ENCODE data around the gene B4GALT3. TPM values are rescaled to one million over a fixed set of nuclear protein-coding genes. Genes with fewer than 3 reads are reported as not detected.

B4GALT3 gene
- 10 to 100 TPM in 3 of 4 donors, 1 to 10 TPM in 1; 1.0 to 23.9 (median 19.9) TPM for total RNA-seq

GRCh38 chr1:161177112-161177935 is at the start of gene B4GALT3:
B4GALT3 (minus strand) TSS chr1:161177507; CDS start chr1:161176060, 1,447 bp downstream.
- intact Hi-C loops (cut with DNase I; ENCODE audit: low total_unique reads), result no loop called here
- DNase-seq, result peak; percentile 88 to 93

GRCh38 chr1:161226759-161227158 is 49.5 kb upstream of the B4GALT3 start:
- TF ChIP-seq CTCF (IDR thresholded peaks at IDR 0.05), result no peak
- TF ChIP-seq POLR2A (IDR thresholded peaks at IDR 0.05), result no peak
- Histone ChIP-seq H3K4me1 (peaks cover 2 to 8% of the 10 kb centered on the region in 2 donors), H3K36me3 (no peaks in the 10 kb centered on the region), H3K9me3 (no peaks in the 10 kb centered on the region), H3K27me3 (no peaks in the 10 kb centered on the region), H3K4me3 (peak overlapping the region in 1 of 2 donors; percentile 77), H3K27ac (peak overlapping the region; percentile 75 to 79)
- no peak for DNase-seq
- intact Hi-C loops (cut with DNase I; ENCODE audit: low total_unique reads), result no loop called here

More at GRCh38 chr1:161177112-161177935, at the start of gene B4GALT3:
- peak within 1 kb of the TSS; percentile 64 to 89 for H3K4me3 ChIP-seq
- H3K4me1 ChIP-seq, result peaks cover 0 to 17% of the 10 kb centered on the region in 2 donors
- H3K36me3 ChIP-seq, result no peaks in the 10 kb centered on the region
- no peaks in the 10 kb centered on the region for H3K9me3 ChIP-seq
- H3K27me3 ChIP-seq, result no peaks in the 10 kb centered on the region
- TF ChIP-seq POLR2A (IDR thresholded peaks at IDR 0.05) (peak; percentile 51 to 73), CTCF (IDR thresholded peaks at IDR 0.05) (peak in 1 of 4 experiments; percentile 2)
- H3K27ac ChIP-seq, result peak within 1 kb of the TSS; percentile 89 to 92

- no peaks in the 10 kb centered on the region for H3K9me3 ChIP-seq
- TF ChIP-seq POLR2A (IDR thresholded peaks at IDR 0.05), result no peak
- TF ChIP-seq CTCF (IDR thresholded peaks at IDR 0.05), result no peak
- intact Hi-C loops (cut with DNase I; ENCODE audit: low total_unique reads), result no loop called here
- peak overlapping the region; percentile 75 to 79 for H3K27ac ChIP-seq
- no peaks in the 10 kb centered on the region for H3K27me3 ChIP-seq
- H3K4me1 ChIP-seq, result peaks cover 2 to 8% of the 10 kb centered on the region in 2 donors
- H3K36me3 ChIP-seq, result no peaks in the 10 kb centered on the region
- DNase-seq, result no peak
- peak overlapping the region; percentile 60 to 77 for H3K4me3 ChIP-seq
Observed at GRCh38 chr1:161226320-161226711, 49.0 kb upstream of the B4GALT3 start.

- H3K4me1 ChIP-seq, result peaks cover 2 to 8% of the 10 kb centered on the region in 2 donors
- no peaks in the 10 kb centered on the region for H3K27me3 ChIP-seq
- H3K27ac ChIP-seq, result peak within 1 kb of the TSS; percentile 75 to 79
- TF ChIP-seq CTCF (IDR thresholded peaks at IDR 0.05) (peak; percentile 57 to 63 (median 62)), POLR2A (IDR thresholded peaks at IDR 0.05) (peak in 1 of 2 donors; percentile 22)
- intact Hi-C loops (cut with DNase I; ENCODE audit: low total_unique reads), result no loop called here
- H3K36me3 ChIP-seq, result no peaks in the 10 kb centered on the region
- peak; percentile 85 to 97 for DNase-seq
- no peaks in the 10 kb centered on the region for H3K9me3 ChIP-seq
- peak within 1 kb of the TSS; percentile 60 to 77 for H3K4me3 ChIP-seq
Observed at GRCh38 chr1:161225534-161226319, 48.4 kb upstream of the B4GALT3 start, which contains the start of gene TOMM40L. TOMM40L (plus strand) TSS chr1:161226060; CDS start chr1:161226490, 430 bp downstream.

Measured in uterus (tissue), 4 donors.